SK-N-SH treated with all-trans-retinoic acid at 6 μM for 48 hours (cell line): ENCODE results near the gene ABLIM1.

Experiments used
- ATAC-seq: fragments of 200-7000 bp; cut with Tn5 transposase; 3 replicates; pipeline ENCODE4 v1.9.1; 2020; ENCODE audit warnings: mild to moderate bottlenecking, moderate library complexity
- ARNTL ChIP-seq: fragments of 450-650 bp; formaldehyde crosslinking; IDR thresholded peaks from 2 replicates; pipeline ENCODE4 v1.5.0; 2020; ENCODE audit warnings: low read depth, mild to moderate bottlenecking, moderate library complexity, borderline replicate concordance
- BACH2 ChIP-seq: fragments of 250-450 bp; sonication (Bioruptor Pico); IDR thresholded peaks from 2 replicates; pipeline ENCODE4 v1.9.0; 2021; ENCODE audit warnings: mild to moderate bottlenecking, borderline replicate concordance
- CREB5 ChIP-seq: fragments of 250-450 bp; sonication (Bioruptor Pico); IDR thresholded peaks from 2 replicates; pipeline ENCODE4 v1.5.1; 2020; ENCODE audit warnings: low read depth, mild to moderate bottlenecking, moderate library complexity
- CSDC2 ChIP-seq: fragments of 250-450 bp; sonication (Bioruptor Pico); IDR thresholded peaks from 2 replicates; pipeline ENCODE4 v1.5.0; 2020; ENCODE audit warnings: mild to moderate bottlenecking, moderate library complexity
- ESRRG ChIP-seq: fragments of 250-450 bp; sonication (Bioruptor Pico); IDR thresholded peaks from 2 replicates; pipeline ENCODE4 v1.6.1; 2021; ENCODE audit warnings: mild to moderate bottlenecking
- GLIS3 ChIP-seq: fragments of 250-450 bp; sonication (Bioruptor Pico); IDR thresholded peaks from 2 replicates; pipeline ENCODE4 v1.5.0; 2020; ENCODE audit warnings: mild to moderate bottlenecking, moderate library complexity
- ISL1 ChIP-seq: fragments of 250-450 bp; sonication (Bioruptor Pico); IDR thresholded peaks from 2 replicates; pipeline ENCODE4 v2.1.2; 2022; ENCODE audit warnings: mild to moderate bottlenecking, moderate library complexity
- OSR1 ChIP-seq: fragments of 250-450 bp; sonication (Bioruptor Pico); IDR thresholded peaks from 2 replicates; pipeline ENCODE4 v1.8.0; 2022; ENCODE audit warnings: moderate library complexity, mild to moderate bottlenecking, inconsistent platforms
- PATZ1 ChIP-seq: fragments of 250-450 bp; sonication (Bioruptor Pico); IDR thresholded peaks from 2 replicates; pipeline ENCODE4 v1.8.0; 2020; ENCODE audit warnings: mild to moderate bottlenecking, moderate library complexity, borderline replicate concordance
- PPARA ChIP-seq: fragments of 250-450 bp; sonication (Bioruptor Pico); IDR thresholded peaks from 2 replicates; pipeline ENCODE4 v1.5.0; 2020; ENCODE audit warnings: mild to moderate bottlenecking, borderline replicate concordance
- RARB ChIP-seq: fragments of 250-450 bp; sonication (Bioruptor Pico); IDR thresholded peaks from 2 replicates; pipeline ENCODE4 v1.8.0; 2021; ENCODE audit warnings: mild to moderate bottlenecking, moderate library complexity
- SNAI2 ChIP-seq: fragments of 250-450 bp; sonication (Bioruptor Pico); IDR thresholded peaks from 2 replicates; pipeline ENCODE4 v1.5.0; 2020; ENCODE audit warnings: mild to moderate bottlenecking, moderate library complexity
- TOX ChIP-seq: fragments of 250-450 bp; sonication (Bioruptor Pico); IDR thresholded peaks from 2 replicates; pipeline ENCODE4 v1.8.0; 2021; ENCODE audit warnings: mild to moderate bottlenecking, moderate library complexity, borderline replicate concordance
- ZFP3 ChIP-seq: fragments of 250-450 bp; sonication (Bioruptor Pico); IDR thresholded peaks from 2 replicates; pipeline ENCODE4 v1.5.0; 2020; ENCODE audit warnings: mild to moderate bottlenecking, moderate library complexity
- ZNF70 ChIP-seq: fragments of 450-650 bp; formaldehyde crosslinking; IDR thresholded peaks from 2 replicates; pipeline ENCODE4 v1.5.0; 2020; ENCODE audit warnings: mild to moderate bottlenecking, moderate library complexity
- ZNF8 ChIP-seq: fragments of 450-650 bp; formaldehyde crosslinking; IDR thresholded peaks from 2 replicates; pipeline ENCODE4 v1.5.0; 2020; ENCODE audit warnings: mild to moderate bottlenecking, moderate library complexity
- TF ChIP-seq, protein P1 (sequence below): fragments of 250-450 bp; sonication (Bioruptor Pico); IDR thresholded peaks from 2 replicates; pipeline ENCODE4 v1.8.0; 2021; ENCODE audit warnings: low read depth, mild to moderate bottlenecking, moderate library complexity, borderline replicate concordance
- TF ChIP-seq, protein P2 (sequence below): fragments of 250-450 bp; sonication (Bioruptor Pico); IDR thresholded peaks from 2 replicates; pipeline ENCODE4 v1.5.0; 2020; ENCODE audit warnings: mild to moderate bottlenecking, moderate library complexity

ABLIM1 gene

GRCh38 chr10:114661212-114661880, 3.3 kb upstream of the ABLIM1 start:
- ATAC-seq, result no peak
- TF ChIP-seq GLIS3, result no peak
- TF ChIP-seq, protein P1, sequence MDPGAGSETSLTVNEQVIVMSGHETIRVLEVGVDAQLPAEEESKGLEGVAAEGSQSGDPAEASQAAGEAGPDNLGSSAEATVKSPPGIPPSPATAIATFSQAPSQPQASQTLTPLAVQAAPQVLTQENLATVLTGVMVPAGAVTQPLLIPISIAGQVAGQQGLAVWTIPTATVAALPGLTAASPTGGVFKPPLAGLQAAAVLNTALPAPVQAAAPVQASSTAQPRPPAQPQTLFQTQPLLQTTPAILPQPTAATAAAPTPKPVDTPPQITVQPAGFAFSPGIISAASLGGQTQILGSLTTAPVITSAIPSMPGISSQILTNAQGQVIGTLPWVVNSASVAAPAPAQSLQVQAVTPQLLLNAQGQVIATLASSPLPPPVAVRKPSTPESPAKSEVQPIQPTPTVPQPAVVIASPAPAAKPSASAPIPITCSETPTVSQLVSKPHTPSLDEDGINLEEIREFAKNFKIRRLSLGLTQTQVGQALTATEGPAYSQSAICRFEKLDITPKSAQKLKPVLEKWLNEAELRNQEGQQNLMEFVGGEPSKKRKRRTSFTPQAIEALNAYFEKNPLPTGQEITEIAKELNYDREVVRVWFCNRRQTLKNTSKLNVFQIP, result no peak
- TF ChIP-seq ARNTL (CRISPR knock-in tag), result no peak
- TF ChIP-seq RARB, result no peak

DNA sequence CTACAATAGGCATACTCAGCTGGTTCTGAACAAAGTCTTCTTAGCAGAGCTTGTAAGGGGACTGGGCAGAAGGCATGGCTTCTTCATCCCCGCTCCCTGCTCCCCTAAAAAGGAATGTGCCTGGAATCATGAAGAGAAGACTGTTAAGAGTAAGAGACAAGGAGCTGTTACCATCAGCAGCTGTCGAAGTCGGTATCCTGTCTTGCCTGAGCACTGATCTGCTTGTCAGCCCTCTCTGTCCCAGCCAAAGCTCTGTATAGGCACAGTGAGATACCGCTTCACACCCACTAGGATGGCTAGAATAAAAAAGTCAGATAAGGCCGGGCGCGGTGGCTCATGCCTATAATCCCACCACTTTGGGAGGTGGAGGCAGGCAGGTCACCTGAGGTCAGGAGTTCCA, 2.4 kb downstream of the ABLIM1 start:
- peak; percentile 18; the same call in 1 of the 3 replicates for ATAC-seq
- TF ChIP-seq, protein P2, sequence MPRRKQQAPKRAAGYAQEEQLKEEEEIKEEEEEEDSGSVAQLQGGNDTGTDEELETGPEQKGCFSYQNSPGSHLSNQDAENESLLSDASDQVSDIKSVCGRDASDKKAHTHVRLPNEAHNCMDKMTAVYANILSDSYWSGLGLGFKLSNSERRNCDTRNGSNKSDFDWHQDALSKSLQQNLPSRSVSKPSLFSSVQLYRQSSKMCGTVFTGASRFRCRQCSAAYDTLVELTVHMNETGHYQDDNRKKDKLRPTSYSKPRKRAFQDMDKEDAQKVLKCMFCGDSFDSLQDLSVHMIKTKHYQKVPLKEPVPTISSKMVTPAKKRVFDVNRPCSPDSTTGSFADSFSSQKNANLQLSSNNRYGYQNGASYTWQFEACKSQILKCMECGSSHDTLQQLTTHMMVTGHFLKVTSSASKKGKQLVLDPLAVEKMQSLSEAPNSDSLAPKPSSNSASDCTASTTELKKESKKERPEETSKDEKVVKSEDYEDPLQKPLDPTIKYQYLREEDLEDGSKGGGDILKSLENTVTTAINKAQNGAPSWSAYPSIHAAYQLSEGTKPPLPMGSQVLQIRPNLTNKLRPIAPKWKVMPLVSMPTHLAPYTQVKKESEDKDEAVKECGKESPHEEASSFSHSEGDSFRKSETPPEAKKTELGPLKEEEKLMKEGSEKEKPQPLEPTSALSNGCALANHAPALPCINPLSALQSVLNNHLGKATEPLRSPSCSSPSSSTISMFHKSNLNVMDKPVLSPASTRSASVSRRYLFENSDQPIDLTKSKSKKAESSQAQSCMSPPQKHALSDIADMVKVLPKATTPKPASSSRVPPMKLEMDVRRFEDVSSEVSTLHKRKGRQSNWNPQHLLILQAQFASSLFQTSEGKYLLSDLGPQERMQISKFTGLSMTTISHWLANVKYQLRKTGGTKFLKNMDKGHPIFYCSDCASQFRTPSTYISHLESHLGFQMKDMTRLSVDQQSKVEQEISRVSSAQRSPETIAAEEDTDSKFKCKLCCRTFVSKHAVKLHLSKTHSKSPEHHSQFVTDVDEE (CRISPR knock-in tag), result no peak
- TF ChIP-seq GLIS3 (no peak), PPARA (no peak), CREB5 (CRISPR knock-in tag) (no peak), CSDC2 (CRISPR knock-in tag) (no peak), ZFP3 (CRISPR knock-in tag) (no peak), BACH2 (CRISPR knock-in tag) (no peak), TOX (CRISPR knock-in tag) (no peak), PATZ1 (CRISPR knock-in tag) (no peak), RARB (no peak), ZNF70 (CRISPR knock-in tag) (no peak), ISL1 (CRISPR knock-in tag) (no peak)

- peak; percentile 40; the same call in 2 of the 3 replicates for ATAC-seq
- TF ChIP-seq ESRRG (CRISPR knock-in tag) (no peak), OSR1 (CRISPR knock-in tag) (no peak), ZFP3 (CRISPR knock-in tag) (no peak), BACH2 (CRISPR knock-in tag) (no peak), RARB (no peak), ZNF8 (CRISPR knock-in tag) (no peak), TOX (CRISPR knock-in tag) (no peak), PPARA (no peak), SNAI2 (CRISPR knock-in tag) (no peak)
- TF ChIP-seq, protein P2 (CRISPR knock-in tag), result no peak
Observed at GRCh38 chr10:114654822-114655575, 3.1 kb downstream of the ABLIM1 start.
